Amygdala (tissue), 56 donors: ENCODE data around the gene DAAM1.

Source experiments
- DNase-seq, 56 donors: peaks; one replicate each; lab custom pipeline; 2025; lab: John Stamatoyannopoulos, UW

The DAAM1 gene

DNA sequence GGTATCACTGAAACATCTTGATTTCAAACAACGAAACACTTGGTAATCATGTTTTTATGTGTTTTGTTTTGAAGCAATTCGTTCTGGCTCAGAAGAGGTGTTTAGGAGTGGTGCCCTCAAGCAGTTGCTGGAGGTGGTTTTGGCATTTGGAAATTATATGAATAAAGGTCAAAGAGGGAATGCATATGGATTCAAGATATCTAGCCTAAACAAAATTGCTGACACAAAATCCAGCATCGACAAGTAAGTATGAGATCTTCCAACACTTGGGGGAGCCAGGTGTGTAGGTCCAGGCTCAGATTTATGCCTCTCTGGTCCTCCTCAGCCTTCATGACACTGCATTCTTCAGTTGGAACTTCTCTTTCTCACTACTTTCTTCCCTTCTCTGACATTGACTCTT lies 166.6 kb downstream of the DAAM1 start:
- DNase-seq = no peak

DNA sequence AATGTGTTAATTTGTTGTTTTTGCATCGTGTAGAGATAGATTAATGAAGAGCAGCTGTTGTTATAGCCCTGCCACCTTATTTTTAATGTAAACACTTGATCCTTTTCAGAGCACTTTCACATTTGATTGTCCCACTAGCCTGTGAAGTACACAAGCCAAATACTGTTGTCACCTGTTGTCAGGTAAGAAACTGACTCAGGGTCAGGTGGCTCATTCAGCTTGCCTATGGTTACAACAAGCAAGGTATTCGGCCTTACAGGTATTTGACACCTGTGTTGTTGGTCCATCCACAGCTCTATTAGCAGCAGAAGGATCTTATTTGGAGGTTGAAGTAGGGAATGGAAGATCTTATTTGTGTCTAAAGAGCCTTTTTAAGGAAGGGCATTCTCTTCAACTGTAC lies 167.8 kb downstream of the DAAM1 start:
- DNase-seq = no peak

DNA sequence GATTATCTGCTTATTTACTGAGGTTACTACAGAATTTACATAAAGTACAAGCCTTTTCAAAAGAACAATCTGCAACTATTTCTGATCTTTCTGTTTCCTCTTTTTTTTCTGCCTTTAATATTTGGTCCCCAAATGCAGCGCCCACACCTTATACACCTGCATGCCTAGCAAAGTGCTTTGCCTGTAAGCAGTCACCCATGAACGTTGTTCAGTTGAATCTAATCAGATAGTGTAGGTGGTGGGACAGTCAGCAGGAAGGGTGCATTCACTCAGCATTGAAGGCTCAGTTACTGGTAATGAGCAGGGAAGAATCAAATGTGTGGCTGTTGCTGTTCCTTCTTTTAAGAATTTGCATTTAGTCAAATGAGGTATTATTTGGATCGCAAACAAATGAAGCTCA lies 168.3 kb downstream of the DAAM1 start:
- DNase-seq = no peak

GRCh38 chr14:59358102-59358501 lies 169.6 kb downstream of the DAAM1 start:
- no peak for DNase-seq

- DNase-seq = no peak
Observed at GRCh38 chr14:59358784-59359183, 170.3 kb downstream of the DAAM1 start.

GRCh38 chr14:59359431-59360124 lies 171.1 kb downstream of the DAAM1 start:
- DNase-seq = no peak

DNA sequence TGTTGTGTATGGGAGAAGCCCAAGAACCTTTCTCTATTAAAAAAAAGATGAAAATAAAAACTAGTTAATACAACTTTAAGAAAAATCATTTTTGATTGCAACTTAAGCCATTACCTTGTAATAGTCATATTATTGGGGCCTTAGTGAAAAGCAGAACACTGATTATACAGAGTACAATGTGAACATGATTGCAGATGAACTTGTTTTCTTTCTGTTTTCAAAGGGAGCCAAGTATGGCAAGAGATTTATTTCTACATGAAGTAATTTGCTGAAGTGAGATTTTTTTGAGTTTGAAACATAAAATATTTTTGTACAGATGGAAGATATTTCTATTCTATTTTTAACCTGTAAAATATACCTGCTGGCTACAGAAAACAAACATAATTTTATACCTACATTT lies 171.8 kb downstream of the DAAM1 start:
- DNase-seq = no peak

- DNase-seq = peak in 21 of 56 donors; percentile 7 to 57 (median 35)
Observed at GRCh38 chr14:59360923-59361794, 172.7 kb downstream of the DAAM1 start.

- DNase-seq = no peak
Observed at GRCh38 chr14:59362513-59362912, 174.0 kb downstream of the DAAM1 start.

DNA sequence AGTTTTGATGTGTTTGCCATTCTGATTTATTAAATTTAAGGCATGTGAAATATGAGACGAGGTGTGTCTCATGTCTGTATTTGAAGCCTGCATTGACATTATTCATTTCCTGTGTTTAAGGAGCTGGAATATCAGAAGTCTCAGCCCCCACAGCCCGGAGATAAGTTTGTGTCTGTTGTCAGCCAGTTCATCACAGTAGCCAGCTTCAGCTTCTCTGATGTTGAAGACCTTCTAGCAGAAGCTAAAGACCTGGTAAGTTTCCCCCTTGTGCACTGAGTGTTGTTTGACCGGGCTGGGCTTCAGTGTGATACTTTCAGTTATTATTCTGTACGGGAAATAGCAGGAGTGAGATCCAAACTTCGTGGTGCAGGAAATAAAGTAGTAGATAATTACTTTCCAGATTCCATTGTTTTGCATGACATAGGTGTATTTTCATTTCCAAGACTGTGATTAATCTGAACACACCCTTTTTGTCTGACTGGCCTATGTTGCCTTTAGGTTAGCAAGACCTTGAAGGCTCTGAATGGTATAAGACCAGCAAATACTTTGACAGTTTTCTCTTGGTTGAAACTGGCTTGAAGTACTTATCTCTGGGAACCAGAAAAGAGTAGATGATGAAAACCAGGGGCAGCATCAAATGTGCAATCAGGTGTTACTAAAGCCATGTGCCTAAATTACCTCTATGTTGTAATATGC lies 175.2 kb downstream of the DAAM1 start:
- DNase-seq = no peak

DNA sequence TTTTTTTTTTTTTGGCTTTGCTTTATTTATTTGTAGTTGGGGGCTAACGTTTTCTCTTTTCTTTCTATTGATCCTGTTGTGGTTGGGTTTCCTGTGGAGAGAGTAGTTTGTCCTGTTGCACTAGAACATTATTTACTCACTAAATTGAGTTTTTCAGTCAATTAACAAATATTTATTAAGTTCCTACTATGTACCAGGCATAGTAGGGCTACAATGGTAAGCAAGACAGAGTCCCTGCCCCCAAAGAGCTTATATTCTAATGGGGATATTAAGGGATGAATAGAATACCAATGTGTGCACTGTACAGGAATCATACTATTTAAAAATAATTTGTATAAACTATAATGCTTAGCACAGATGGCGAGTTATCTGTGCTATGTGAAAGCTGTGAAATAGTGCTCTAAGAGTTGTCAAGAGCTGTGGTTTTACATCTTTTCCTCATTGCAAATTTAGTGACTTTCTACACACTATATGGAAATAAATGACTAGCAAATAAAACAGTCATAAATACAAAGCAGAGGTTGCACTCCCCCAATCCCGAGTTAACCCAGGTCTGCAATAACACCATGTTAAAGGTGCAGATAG lies 181.8 kb downstream of the DAAM1 start:
- DNase-seq = no peak

GRCh38 chr14:59371771-59372170 lies 183.3 kb downstream of the DAAM1 start:
- no peak for DNase-seq

DNA sequence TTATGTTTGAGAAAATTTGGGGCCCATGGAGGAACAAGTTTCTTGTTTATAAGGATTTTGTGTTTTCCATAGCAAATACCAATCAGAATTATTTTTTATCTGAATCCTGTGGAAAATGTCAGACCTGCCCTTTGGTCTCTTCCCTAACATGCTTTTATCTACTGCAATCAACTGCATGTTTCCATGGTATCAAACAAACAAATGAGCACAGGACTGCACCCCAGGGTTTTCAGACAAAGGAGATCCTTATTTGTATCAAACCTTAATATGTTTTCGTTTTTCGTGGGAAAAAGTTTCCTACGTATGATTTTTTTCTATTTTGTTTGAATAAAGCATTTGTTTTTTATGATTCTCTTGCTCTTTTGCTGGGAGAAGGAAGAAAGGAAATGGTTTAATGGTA lies 185.6 kb downstream of the DAAM1 start:
- DNase-seq = no peak

GRCh38 chr14:59376686-59377085 lies 188.2 kb downstream of the DAAM1 start:
- DNase-seq = no peak

DNA sequence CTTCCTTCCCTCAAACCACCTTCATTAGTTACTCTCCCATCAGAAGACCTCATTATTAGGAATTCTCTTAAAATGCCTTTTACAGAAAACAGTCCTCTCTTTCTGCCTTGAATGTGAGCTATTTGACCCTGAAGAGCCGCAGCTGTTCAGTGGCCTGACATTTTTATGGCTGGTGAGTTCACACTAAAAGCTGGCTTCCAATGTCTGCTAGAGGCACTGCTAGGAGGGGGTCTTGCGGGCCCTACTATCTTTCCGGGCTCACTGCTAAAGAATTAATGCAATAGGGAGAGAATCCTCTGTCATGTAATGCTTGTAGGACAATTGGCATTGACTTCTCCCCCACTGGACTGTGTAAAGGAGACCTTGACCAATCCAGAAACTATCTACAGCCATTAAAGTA lies 189.0 kb downstream of the DAAM1 start:
- no peak for DNase-seq

GRCh38 chr14:59377991-59378601 lies 189.6 kb downstream of the DAAM1 start:
- no peak for DNase-seq

DNA sequence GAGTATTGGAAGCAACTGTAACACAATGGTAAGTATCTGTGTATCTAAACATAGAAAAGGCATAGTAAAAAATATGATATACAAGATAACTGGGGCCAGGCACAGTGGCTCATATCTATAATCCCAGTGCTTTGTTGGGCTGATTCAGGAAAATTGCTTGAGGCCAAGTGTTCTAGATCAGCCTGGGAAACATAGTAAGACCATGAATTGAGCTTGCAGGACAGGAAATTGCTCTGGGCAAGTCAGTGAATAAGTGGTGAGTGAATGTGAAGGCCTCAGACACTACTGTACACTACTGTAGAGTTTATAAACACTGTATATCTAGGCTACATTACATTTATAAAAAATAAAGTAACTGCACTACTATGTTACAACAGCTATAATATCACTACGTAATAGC lies 201.5 kb downstream of the DAAM1 start:
- DNase-seq = no peak

- no peak for DNase-seq
Observed at GRCh38 chr14:59391388-59391787, 202.9 kb downstream of the DAAM1 start.

DNA sequence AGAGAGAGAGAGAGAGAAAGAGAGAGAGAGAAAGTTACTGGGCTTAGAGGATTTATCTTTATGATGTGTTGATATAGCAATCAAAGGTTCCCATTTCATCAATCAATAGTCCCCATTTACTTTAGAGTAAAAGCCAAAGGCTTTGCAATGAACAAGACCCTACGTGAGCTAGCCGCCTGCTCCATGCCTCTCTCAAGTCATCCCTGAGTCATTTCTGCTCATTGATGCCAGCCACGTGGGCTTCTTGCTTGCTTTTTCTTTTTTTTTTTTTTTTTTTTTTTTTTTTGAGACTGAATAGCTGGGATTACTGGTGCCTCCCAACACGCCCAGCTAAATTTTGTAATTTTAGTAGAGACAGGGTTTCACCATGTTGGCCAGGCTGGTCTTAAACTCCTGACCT lies 205.8 kb downstream of the DAAM1 start:
- no peak for DNase-seq

- DNase-seq = no peak
Observed at GRCh38 chr14:59395672-59396071, 207.2 kb downstream of the DAAM1 start.

DNA sequence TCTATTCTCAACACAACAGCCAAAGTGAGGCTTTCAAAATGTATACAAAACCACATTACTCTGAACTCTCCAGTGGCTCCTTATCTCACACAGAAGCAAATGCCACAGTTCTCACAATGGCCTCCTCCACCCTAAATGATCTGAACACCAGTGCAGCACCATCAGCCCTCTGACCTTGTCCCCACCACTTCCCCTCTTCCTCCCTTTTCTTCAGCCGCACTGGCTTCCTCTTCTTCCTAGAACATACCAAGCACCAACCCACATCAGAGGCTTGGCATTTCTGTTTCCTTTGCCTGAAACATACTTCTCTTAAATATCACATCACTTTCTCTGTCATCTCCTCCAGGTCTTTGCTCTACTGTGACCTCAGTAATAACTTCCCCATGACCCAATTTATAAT lies 210.4 kb downstream of the DAAM1 start:
- no peak for DNase-seq
